Measurements from ENCODE around the gene GSTM3. TPM values are rescaled to one million over a fixed set of nuclear protein-coding genes. Genes with fewer than 3 reads are reported as not detected.

Gene GSTM3
- total RNA-seq, 2 donors from 2014 or later, result 68.5 to 73.8 TPM

GRCh38 chr1:109773203-109773899 is 32.5 kb upstream of the GSTM3 start:
- H3K4me3 ChIP-seq, result no peak overlapping the region
- no peaks in the 10 kb centered on the region for H3K36me3 ChIP-seq (replicated peaks in 1 of 2; ENCODE audit: insufficient read depth in 1 of 2, low read depth in 2 of 2)
- peak; percentile 78 to 98 (median 96) for TF ChIP-seq CTCF (IDR thresholded peaks at IDR 0.05)
- TF ChIP-seq POLR2A (IDR thresholded peaks at IDR 0.05), result no peak
- H3K27ac ChIP-seq, result no peak overlapping the region
- ATAC-seq (peak; percentile 89), DNase-seq (peak; percentile 86 to 92 (median 90))
- 0 to 41% methylated on average over 6 to 17 of the region's 17 CpGs for WGBS, 2 donors
- H3K9me3 ChIP-seq, result no peaks in the 10 kb centered on the region
- intact Hi-C loops (cut with DNase I), result loop anchor here (5.0 to 10.0 kb wide), 3 partner anchors 56 to 229 kb away; partner anchors contain the start of gene GNAI3
- H3K4me1 ChIP-seq, result peaks cover 4% of the 10 kb centered on the region
- no peaks in the 10 kb centered on the region for H3K27me3 ChIP-seq

GRCh38 chr1:109772658-109773202 is 31.9 kb upstream of the GSTM3 start:
- H3K27ac ChIP-seq, result no peak overlapping the region
- 82 to 86% methylated on average over 5 to 6 of the region's 6 CpGs for WGBS, 2 donors
- ATAC-seq, result no peak

GRCh38 chr1:109771712-109772657 is 31.1 kb upstream of the GSTM3 start:
- intact Hi-C loops (cut with DNase I), result loop anchor here (5.0 to 10.0 kb wide), 3 partner anchors 55 to 227 kb away; partner anchors contain the start of gene GNAI3
- Histone ChIP-seq H3K4me3 (no peak overlapping the region), H3K9me3 (no peaks in the 10 kb centered on the region), H3K27ac (no peak overlapping the region), H3K36me3 (replicated peaks in 1 of 2; ENCODE audit: insufficient read depth in 1 of 2, low read depth in 2 of 2) (no peaks in the 10 kb centered on the region), H3K27me3 (no peaks in the 10 kb centered on the region), H3K4me1 (peaks cover 2% of the 10 kb centered on the region)
- no peak for ATAC-seq
- peak in 2 of 4 donors; percentile 1 to 6 for DNase-seq
- WGBS, 2 donors, result 56 to 65% methylated on average over 9 of the region's 10 CpGs
- TF ChIP-seq CTCF (IDR thresholded peaks at IDR 0.05) (no peak), POLR2A (IDR thresholded peaks at IDR 0.05) (no peak)

More at GRCh38 chr1:109772658-109773202, 31.9 kb upstream of the GSTM3 start:
- peak in 1 of 4 donors; percentile 8 for DNase-seq
- Histone ChIP-seq H3K36me3 (replicated peaks in 1 of 2; ENCODE audit: insufficient read depth in 1 of 2, low read depth in 2 of 2) (no peaks in the 10 kb centered on the region), H3K4me1 (peaks cover 4% of the 10 kb centered on the region), H3K9me3 (no peaks in the 10 kb centered on the region), H3K27me3 (no peaks in the 10 kb centered on the region), H3K4me3 (no peak overlapping the region)
- TF ChIP-seq POLR2A (IDR thresholded peaks at IDR 0.05) (no peak), CTCF (IDR thresholded peaks at IDR 0.05) (no peak)
- intact Hi-C loops (cut with DNase I), result loop anchor here (5.0 to 10.0 kb wide), 3 partner anchors 55 to 228 kb away; partner anchors contain the start of gene GNAI3

GRCh38 chr1:109770331-109771095 is 29.7 kb upstream of the GSTM3 start:
- no peaks in the 10 kb centered on the region for H3K4me1 ChIP-seq
- H3K9me3 ChIP-seq, result no peaks in the 10 kb centered on the region
- no peaks in the 10 kb centered on the region for H3K27me3 ChIP-seq
- DNase-seq (peak in 2 of 4 donors; percentile 6 to 10), ATAC-seq (no peak)
- H3K36me3 ChIP-seq (replicated peaks in 1 of 2; ENCODE audit: insufficient read depth in 1 of 2, low read depth in 2 of 2), result no peaks in the 10 kb centered on the region
- no peak overlapping the region for H3K27ac ChIP-seq
- TF ChIP-seq POLR2A (IDR thresholded peaks at IDR 0.05) (no peak), CTCF (IDR thresholded peaks at IDR 0.05) (no peak)
- no peak overlapping the region for H3K4me3 ChIP-seq
- 75 to 77% methylated on average over 11 of the region's 11 CpGs for WGBS, 2 donors
- intact Hi-C loops (cut with DNase I), result loop anchor here (5.0 to 10.0 kb wide), 3 partner anchors 53 to 226 kb away; partner anchors contain the start of gene GNAI3

Data from body of pancreas (tissue), 4 donors.